BJ (cell line): Measurements from ENCODE around the gene TXNRD3. TPM values are rescaled to one million over a fixed set of nuclear protein-coding genes. Genes with fewer than 3 reads are reported as not detected.
A peak's percentile ranks its signal among the peaks of the same experiment; 100 is the strongest.

Experiments
- CTCF ChIA-PET: fragments of 350-600 bp; formaldehyde crosslinking; extraction: SDS; loops from one replicate; lab custom pipeline; 2021; ENCODE audit warnings: antibody characterized with exemption, inconsistent platforms; lab: Yijun Ruan, JAX
- POLR2A ChIA-PET: fragments of 300-600 bp; sonication (Branson Sonifier 250); formaldehyde crosslinking; extraction: SDS; loops from one replicate; lab custom pipeline; 2021; ENCODE audit warnings: antibody characterized with exemption; lab: Charles Lee
- DNase-seq: peaks from one replicate; pipeline ENCODE4 v3.0.0-alpha.2; 2011; ENCODE audit warnings: low read depth
- H3K27me3 ChIP-seq: 2 replicates; pipeline ENCODE4 v1.6.0; 2011; ENCODE audit warnings: low read length; ENCODE audit not compliant: control insufficient read depth, insufficient read depth
- H3K36me3 ChIP-seq: 2 replicates; pipeline ENCODE4 v1.5.1; 2011; ENCODE audit warnings: low read length; ENCODE audit not compliant: control insufficient read depth, insufficient read depth
- H3K4me3 ChIP-seq: 2 replicates; pipeline ENCODE4 v1.5.1; 2011; ENCODE audit warnings: low read depth, mild to moderate bottlenecking, control low read depth, low read length
- polyA minus RNA-seq: library from RNA; depleted of rRNA, polyadenylated mRNA; stranded (reverse); fragments of >200 nt; gene quantifications from 2 replicates; pipeline ENCODE4 v1.2.3, GENCODE V29; 2011; rRNA and poly(A)+ RNA removed
- polyA plus RNA-seq: library from polyadenylated mRNA; depleted of rRNA; stranded (reverse); fragments of >200 nt; gene quantifications from 2 replicates; pipeline ENCODE4 v1.2.3, GENCODE V29; 2011; rRNA removed
- TF ChIP-seq, protein P1 (sequence below): IDR thresholded peaks from 2 replicates; pipeline ENCODE4 v1.5.1; 2011; ENCODE audit warnings: low read depth, mild to moderate bottlenecking, control low read depth, inconsistent platforms, low read length, moderate library complexity; ENCODE audit not compliant: insufficient read depth

Gene TXNRD3
- polyA plus RNA-seq (4.4 and 5.5 TPM in 2 replicates), polyA minus RNA-seq (4.4 and 6.6 TPM in 2 replicates)

DNA sequence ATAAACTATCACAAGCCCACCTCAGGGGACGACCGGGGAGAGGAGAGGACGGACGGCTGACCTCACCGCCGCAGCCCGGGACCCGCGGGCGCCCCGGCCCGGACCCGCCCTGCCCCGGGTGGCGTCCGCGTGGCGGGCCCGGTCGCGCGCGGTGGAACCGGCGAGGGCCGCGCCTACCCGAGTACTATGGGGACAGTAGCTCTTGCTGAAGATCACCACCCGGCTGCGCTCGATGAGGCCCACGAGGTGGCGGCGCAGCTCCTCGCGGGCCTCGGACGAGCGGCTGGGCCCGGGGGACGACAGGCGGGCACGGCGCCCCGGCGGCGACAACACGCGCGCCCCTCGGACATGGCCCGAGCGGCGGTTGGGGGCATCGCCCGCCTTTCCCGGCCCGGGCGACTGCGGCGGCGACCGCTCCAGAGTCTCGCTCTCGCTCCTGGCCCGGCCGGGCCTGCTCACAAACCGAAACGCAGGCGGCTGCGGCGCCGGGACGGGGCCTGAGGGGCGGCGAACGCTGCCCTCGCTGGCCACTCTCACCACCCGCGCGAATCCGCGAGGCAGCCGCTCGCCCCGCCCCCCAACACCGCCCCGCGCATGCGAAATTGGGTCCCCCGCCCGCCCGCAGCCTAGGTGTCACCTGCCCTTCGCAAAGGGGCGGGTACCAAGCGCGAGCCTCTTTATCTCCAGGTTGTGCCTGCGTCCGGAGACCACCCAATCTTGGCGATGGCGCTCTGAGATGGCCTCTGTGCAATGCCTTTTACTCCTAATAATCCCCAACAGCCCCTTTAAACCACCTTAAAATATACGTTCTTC lies at the start of gene TXNRD3:
TSS of gene TXNRD3 (minus strand) at position 554 of the 813 bp plus-strand sequence.
- peak within 1 kb of the TSS; percentile 40 for H3K4me3 ChIP-seq
- ChIA-PET POLR2A (no interaction called here), CTCF (interaction anchor here (0.6 to 1.8 kb wide), 4 partner anchors 66 to 798 kb away, joined by 3 to 4 read pairs (median 3); no protein-coding TSS in a partner anchor)
- peaks cover 7% of the 10 kb centered on the region for H3K27me3 ChIP-seq
- TF ChIP-seq, protein P1, sequence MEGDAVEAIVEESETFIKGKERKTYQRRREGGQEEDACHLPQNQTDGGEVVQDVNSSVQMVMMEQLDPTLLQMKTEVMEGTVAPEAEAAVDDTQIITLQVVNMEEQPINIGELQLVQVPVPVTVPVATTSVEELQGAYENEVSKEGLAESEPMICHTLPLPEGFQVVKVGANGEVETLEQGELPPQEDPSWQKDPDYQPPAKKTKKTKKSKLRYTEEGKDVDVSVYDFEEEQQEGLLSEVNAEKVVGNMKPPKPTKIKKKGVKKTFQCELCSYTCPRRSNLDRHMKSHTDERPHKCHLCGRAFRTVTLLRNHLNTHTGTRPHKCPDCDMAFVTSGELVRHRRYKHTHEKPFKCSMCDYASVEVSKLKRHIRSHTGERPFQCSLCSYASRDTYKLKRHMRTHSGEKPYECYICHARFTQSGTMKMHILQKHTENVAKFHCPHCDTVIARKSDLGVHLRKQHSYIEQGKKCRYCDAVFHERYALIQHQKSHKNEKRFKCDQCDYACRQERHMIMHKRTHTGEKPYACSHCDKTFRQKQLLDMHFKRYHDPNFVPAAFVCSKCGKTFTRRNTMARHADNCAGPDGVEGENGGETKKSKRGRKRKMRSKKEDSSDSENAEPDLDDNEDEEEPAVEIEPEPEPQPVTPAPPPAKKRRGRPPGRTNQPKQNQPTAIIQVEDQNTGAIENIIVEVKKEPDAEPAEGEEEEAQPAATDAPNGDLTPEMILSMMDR = no peak
- no peak for DNase-seq
- no peaks in the 10 kb centered on the region for H3K36me3 ChIP-seq

DNA sequence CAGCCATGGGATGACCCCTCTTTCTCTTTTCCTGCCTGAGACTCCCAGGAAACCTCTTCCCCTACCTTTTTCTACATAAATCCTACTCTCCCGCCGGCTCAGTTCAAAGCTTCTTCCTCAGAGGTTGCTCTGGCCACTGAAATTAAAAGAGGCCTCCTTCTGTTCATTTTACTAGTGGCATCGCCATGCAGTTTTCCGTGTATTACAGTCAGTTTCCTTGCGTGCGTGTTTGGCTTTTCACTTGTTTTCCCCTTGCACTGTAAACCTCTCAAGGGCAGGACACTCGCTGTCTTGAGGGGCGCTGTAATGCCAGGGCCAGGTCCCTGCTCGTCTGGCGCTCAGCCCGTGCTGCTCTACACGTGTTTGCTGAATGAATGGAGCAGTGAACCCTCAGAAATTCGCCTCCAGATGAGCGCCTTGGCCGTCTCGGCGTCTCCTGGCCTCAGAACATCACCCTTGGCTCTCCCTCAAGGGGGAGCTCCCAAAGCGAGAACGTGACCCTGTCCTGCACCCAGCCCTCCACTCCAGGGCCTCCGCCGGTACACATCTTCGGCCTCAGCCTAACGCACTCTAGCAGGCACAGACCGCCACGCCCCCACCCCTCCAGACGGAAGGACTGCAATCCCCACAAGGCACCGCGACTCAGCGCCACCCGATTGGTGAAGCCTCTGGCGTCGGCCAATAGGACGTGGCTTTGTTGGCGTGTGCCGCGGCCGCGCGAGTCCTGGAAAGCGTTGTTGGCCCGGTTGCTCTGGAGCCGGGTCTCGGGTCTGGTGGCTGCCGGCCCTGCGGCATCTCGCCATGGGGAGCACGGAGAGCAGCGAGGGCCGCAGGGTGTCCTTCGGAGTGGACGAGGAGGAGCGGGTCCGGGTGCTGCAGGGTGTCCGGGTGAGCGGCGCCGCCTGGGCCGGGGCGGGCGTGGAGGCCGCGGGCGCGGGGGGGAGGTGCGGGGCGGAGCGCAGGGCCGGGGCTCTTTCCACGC lies 48.9 kb upstream of the TXNRD3 start, which contains the start of gene CHCHD6:
TSS of gene CHCHD6 (plus strand) at position 729 of the 982 bp plus-strand sequence. CDS start at position 802, 73 bp downstream.
- ChIA-PET CTCF (interaction anchor here (1.5 to 2.1 kb wide), 2 partner anchors 10 to 49 kb away, joined by 3 to 5 read pairs; no protein-coding TSS in a partner anchor), POLR2A (no interaction called here)
- DNase-seq = peak; percentile 41
- H3K4me3 ChIP-seq = peak within 1 kb of the TSS; percentile 88
- TF ChIP-seq, protein P1 = peak; percentile 19; the same call in 1 of the 2 replicates
- no peaks in the 10 kb centered on the region; the same call in 1 of the 2 replicates for H3K27me3 ChIP-seq
- H3K36me3 ChIP-seq = no peaks in the 10 kb centered on the region

DNA sequence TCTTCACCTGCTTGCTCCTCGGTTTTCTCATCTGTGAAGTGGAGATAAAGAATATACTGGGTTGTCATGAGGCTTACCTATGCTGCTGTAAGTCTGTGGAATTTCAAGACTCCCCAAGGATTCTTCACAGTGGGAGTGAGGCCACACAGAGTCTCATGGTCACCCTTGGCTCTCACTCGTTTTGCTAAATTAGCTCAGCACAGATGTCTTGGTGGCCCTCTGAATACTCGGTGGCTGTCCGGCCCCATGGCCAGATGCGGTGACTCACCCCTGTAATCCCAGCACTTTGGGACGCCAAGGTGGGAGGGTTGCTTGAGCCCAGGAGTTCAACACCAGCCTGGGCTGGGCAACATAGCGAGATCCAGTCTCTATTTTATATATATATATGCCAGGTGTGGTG lies 44.1 kb upstream of the TXNRD3 start:
- Histone ChIP-seq H3K4me3 (no peak overlapping the region), H3K36me3 (no peaks in the 10 kb centered on the region), H3K27me3 (peaks cover 6% of the 10 kb centered on the region)
- POLR2A ChIA-PET = no interaction called here
- no peak for DNase-seq
- CTCF ChIA-PET = no interaction called here
- TF ChIP-seq, protein P1 = no peak

DNA sequence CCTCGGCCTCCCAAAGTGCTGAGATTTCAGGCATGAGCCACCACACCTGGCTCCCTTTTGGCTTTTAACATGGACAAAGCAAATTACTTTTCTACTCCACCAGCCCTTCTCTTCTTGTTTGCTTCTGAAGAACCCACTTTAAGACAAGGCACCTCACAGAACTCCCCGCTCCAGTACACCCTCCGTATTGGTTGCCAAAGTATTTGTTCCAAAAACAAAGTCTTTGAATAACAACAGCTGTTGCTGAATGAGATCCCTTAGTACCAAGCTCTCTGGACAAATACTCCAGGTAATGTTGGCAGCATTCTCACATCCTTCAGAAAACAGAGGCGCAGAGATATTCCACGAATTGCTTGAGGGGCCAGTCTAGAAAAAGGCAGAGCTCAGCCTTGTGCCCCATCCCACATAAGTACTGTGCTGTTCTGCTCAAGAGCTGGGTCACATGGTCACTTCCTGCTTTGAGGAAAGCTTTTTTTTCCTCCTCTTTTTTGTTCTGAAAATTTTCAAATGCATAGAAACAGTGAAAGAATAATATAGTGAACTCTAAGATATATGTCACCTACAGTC lies 41.9 kb upstream of the TXNRD3 start:
- Histone ChIP-seq H3K27me3 (peaks cover 10% of the 10 kb centered on the region), H3K36me3 (no peaks in the 10 kb centered on the region), H3K4me3 (no peak overlapping the region)
- TF ChIP-seq, protein P1 = no peak
- ChIA-PET POLR2A (interaction anchor here (0.6 kb wide), 1 partner anchor 798 kb away, joined by 3 read pairs; no protein-coding TSS in a partner anchor), CTCF (interaction anchor here (1.7 kb wide), 1 partner anchor 9 kb away, joined by 3 read pairs; no protein-coding TSS in a partner anchor)
- DNase-seq = no peak
